ENCODE measurements around the gene SMTNL2. TPM values are rescaled to one million over a fixed set of nuclear protein-coding genes. Genes with fewer than 3 reads are reported as not detected.

SMTNL2 gene
- total RNA-seq, 1 donor from 2014 or later, result 1.7 TPM

GRCh38 chr17:4549781-4550533 lies 34.4 kb upstream of the SMTNL2 start:
- TF ChIP-seq CTCF (IDR thresholded peaks at IDR 0.05), result no peak
- no peaks in the 10 kb centered on the region for H3K9me3 Mint-ChIP-seq (ENCODE audit: unreplicated experiment)
- H3K4me1 Mint-ChIP-seq (ENCODE audit: unreplicated experiment), result peaks cover 13% of the 10 kb centered on the region
- no peaks in the 10 kb centered on the region for H3K27me3 Mint-ChIP-seq (ENCODE audit: unreplicated experiment)
- DNase-seq (ENCODE audit: extremely low spot score, unreplicated experiment), result no peak
- no peak overlapping the region for H3K27ac Mint-ChIP-seq (ENCODE audit: unreplicated experiment)
- H3K4me3 Mint-ChIP-seq (ENCODE audit: unreplicated experiment), result no peak overlapping the region
- peaks cover 24% of the 10 kb centered on the region for H3K36me3 Mint-ChIP-seq (ENCODE audit: unreplicated experiment)

GRCh38 chr17:4550534-4551039 lies 33.7 kb upstream of the SMTNL2 start:
- Mint-ChIP-seq H3K27me3 (ENCODE audit: unreplicated experiment) (no peaks in the 10 kb centered on the region), H3K9me3 (ENCODE audit: unreplicated experiment) (no peaks in the 10 kb centered on the region), H3K4me3 (ENCODE audit: unreplicated experiment) (no peak overlapping the region), H3K27ac (ENCODE audit: unreplicated experiment) (no peak overlapping the region), H3K4me1 (ENCODE audit: unreplicated experiment) (peaks cover 17% of the 10 kb centered on the region), H3K36me3 (ENCODE audit: unreplicated experiment) (peaks cover 24% of the 10 kb centered on the region)
- DNase-seq (ENCODE audit: extremely low spot score, unreplicated experiment), result no peak
- TF ChIP-seq CTCF (IDR thresholded peaks at IDR 0.05), result no peak

- DNase-seq (ENCODE audit: extremely low spot score, unreplicated experiment), result no peak
- H3K36me3 Mint-ChIP-seq (ENCODE audit: unreplicated experiment), result peaks cover 24% of the 10 kb centered on the region
- no peaks in the 10 kb centered on the region for H3K9me3 Mint-ChIP-seq (ENCODE audit: unreplicated experiment)
- no peak overlapping the region for H3K27ac Mint-ChIP-seq (ENCODE audit: unreplicated experiment)
- H3K4me3 Mint-ChIP-seq (ENCODE audit: unreplicated experiment), result no peak overlapping the region
- no peaks in the 10 kb centered on the region for H3K27me3 Mint-ChIP-seq (ENCODE audit: unreplicated experiment)
- peaks cover 23% of the 10 kb centered on the region for H3K4me1 Mint-ChIP-seq (ENCODE audit: unreplicated experiment)
- no peak for TF ChIP-seq CTCF (IDR thresholded peaks at IDR 0.05)
Measured at GRCh38 chr17:4551141-4551540, 33.2 kb upstream of the SMTNL2 start.

GRCh38 chr17:4551796-4552525 lies 32.4 kb upstream of the SMTNL2 start:
- no peak overlapping the region for H3K27ac Mint-ChIP-seq (ENCODE audit: unreplicated experiment)
- TF ChIP-seq CTCF (IDR thresholded peaks at IDR 0.05), result no peak
- no peaks in the 10 kb centered on the region for H3K9me3 Mint-ChIP-seq (ENCODE audit: unreplicated experiment)
- peaks cover 25% of the 10 kb centered on the region for H3K4me1 Mint-ChIP-seq (ENCODE audit: unreplicated experiment)
- no peak overlapping the region for H3K4me3 Mint-ChIP-seq (ENCODE audit: unreplicated experiment)
- H3K27me3 Mint-ChIP-seq (ENCODE audit: unreplicated experiment), result no peaks in the 10 kb centered on the region
- no peak for DNase-seq (ENCODE audit: extremely low spot score, unreplicated experiment)
- peaks cover 21% of the 10 kb centered on the region for H3K36me3 Mint-ChIP-seq (ENCODE audit: unreplicated experiment)

- Mint-ChIP-seq H3K36me3 (ENCODE audit: unreplicated experiment) (peaks cover 18% of the 10 kb centered on the region), H3K27ac (ENCODE audit: unreplicated experiment) (no peak overlapping the region), H3K4me3 (ENCODE audit: unreplicated experiment) (peak overlapping the region; percentile 91), H3K9me3 (ENCODE audit: unreplicated experiment) (no peaks in the 10 kb centered on the region), H3K4me1 (ENCODE audit: unreplicated experiment) (peaks cover 25% of the 10 kb centered on the region), H3K27me3 (ENCODE audit: unreplicated experiment) (no peaks in the 10 kb centered on the region)
- DNase-seq (ENCODE audit: extremely low spot score, unreplicated experiment), result no peak
- no peak for TF ChIP-seq CTCF (IDR thresholded peaks at IDR 0.05)
Measured at GRCh38 chr17:4553669-4554068, 30.7 kb upstream of the SMTNL2 start.

Data from osteocyte (in vitro differentiated cells).